Measurements from ENCODE around the gene CAPN9. TPM values are rescaled to one million over a fixed set of nuclear protein-coding genes. Genes with fewer than 3 reads are reported as not detected.

CAPN9 gene
- total and polyA plus RNA-seq, 4 donors, result not detected

DNA sequence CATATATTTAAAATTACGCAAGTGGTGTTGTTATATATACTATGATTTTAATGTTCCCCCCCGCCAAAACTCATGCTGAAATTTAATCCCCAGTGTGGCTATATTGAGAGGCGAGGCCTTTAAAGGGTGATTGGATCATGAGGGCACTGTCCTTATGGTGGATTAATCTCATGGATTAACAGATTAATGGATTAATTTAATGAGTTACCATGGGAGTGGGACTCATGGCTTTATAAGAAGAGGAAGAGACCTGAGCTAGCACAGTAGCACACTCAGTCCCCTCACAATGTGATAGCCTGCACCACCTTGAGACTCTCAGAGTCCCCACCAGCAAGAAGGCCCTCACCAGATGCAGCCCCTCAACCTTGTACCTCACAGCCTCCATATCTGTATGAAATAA, 86.3 kb downstream of the CAPN9 start:
- Histone ChIP-seq H3K27ac (ENCODE audit: low read depth in 1 of 2, low read length in 2 of 2) (no peak overlapping the region), H3K4me3 (ENCODE audit: low read depth in 1 of 3, low read length in 3 of 3) (no peak overlapping the region), H3K27me3 (ENCODE audit: control insufficient read depth in 4 of 4, insufficient read depth in 4 of 4, low read length in 3 of 4) (no peaks in the 10 kb centered on the region), H3K4me1 (ENCODE audit: control insufficient read depth in 4 of 4, insufficient read depth in 4 of 4, low read length in 3 of 4) (no peaks in the 10 kb centered on the region), H3K9me3 (ENCODE audit: control insufficient read depth in 4 of 4, low read length in 3 of 4) (no peaks in the 10 kb centered on the region), H3K9ac (ENCODE audit: low read depth in 1 of 2, low read length in 2 of 2) (no peak overlapping the region), H3K36me3 (ENCODE audit: control insufficient read depth in 4 of 4, insufficient read depth in 3 of 4, low read depth in 1 of 4, low read length in 3 of 4) (peaks cover 0 to under 1% (median 0%) of the 10 kb centered on the region in 4 donors)
- 82% methylated on average over 3 of the region's 3 CpGs for WGBS
- no peak for DNase-seq (ENCODE audit: low spot score)
- TF ChIP-seq TAF1 (conservative IDR thresholded peaks at IDR 0.05), result no peak
- no peak for TF ChIP-seq HNF4A (conservative IDR thresholded peaks at IDR 0.05)
- TF ChIP-seq JUND (IDR thresholded peaks at IDR 0.05), result no peak
- TF ChIP-seq, protein P1, sequence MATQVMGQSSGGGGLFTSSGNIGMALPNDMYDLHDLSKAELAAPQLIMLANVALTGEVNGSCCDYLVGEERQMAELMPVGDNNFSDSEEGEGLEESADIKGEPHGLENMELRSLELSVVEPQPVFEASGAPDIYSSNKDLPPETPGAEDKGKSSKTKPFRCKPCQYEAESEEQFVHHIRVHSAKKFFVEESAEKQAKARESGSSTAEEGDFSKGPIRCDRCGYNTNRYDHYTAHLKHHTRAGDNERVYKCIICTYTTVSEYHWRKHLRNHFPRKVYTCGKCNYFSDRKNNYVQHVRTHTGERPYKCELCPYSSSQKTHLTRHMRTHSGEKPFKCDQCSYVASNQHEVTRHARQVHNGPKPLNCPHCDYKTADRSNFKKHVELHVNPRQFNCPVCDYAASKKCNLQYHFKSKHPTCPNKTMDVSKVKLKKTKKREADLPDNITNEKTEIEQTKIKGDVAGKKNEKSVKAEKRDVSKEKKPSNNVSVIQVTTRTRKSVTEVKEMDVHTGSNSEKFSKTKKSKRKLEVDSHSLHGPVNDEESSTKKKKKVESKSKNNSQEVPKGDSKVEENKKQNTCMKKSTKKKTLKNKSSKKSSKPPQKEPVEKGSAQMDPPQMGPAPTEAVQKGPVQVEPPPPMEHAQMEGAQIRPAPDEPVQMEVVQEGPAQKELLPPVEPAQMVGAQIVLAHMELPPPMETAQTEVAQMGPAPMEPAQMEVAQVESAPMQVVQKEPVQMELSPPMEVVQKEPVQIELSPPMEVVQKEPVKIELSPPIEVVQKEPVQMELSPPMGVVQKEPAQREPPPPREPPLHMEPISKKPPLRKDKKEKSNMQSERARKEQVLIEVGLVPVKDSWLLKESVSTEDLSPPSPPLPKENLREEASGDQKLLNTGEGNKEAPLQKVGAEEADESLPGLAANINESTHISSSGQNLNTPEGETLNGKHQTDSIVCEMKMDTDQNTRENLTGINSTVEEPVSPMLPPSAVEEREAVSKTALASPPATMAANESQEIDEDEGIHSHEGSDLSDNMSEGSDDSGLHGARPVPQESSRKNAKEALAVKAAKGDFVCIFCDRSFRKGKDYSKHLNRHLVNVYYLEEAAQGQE (IDR thresholded peaks at IDR 0.05), result no peak
- no peak for TF ChIP-seq YY1 (IDR thresholded peaks at IDR 0.05)
- TF ChIP-seq MAX (IDR thresholded peaks at IDR 0.05), result no peak
- TF ChIP-seq, protein P2, sequence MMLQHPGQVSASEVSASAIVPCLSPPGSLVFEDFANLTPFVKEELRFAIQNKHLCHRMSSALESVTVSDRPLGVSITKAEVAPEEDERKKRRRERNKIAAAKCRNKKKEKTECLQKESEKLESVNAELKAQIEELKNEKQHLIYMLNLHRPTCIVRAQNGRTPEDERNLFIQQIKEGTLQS (IDR thresholded peaks at IDR 0.05), result no peak
- TF ChIP-seq RXRA (IDR thresholded peaks at IDR 0.05), result no peak
- no peak for TF ChIP-seq EGR1 (IDR thresholded peaks at IDR 0.05; ENCODE audit: low read depth in 2 of 2)
- no peak for TF ChIP-seq SP1 (IDR thresholded peaks at IDR 0.05)
- TF ChIP-seq FOXA2 (IDR thresholded peaks at IDR 0.05), result no peak
- no peak for TF ChIP-seq NR2F2 (IDR thresholded peaks at IDR 0.05)
- TF ChIP-seq GABPA (IDR thresholded peaks at IDR 0.05 in 1 of 2, conservative IDR thresholded peaks at IDR 0.05 in 1 of 2), result no peak
- no peak for TF ChIP-seq RAD21 (IDR thresholded peaks at IDR 0.05)
- TF ChIP-seq CTCF (IDR thresholded peaks at IDR 0.05; ENCODE audit: low read depth, low read length, missing input control), result no peak

DNA sequence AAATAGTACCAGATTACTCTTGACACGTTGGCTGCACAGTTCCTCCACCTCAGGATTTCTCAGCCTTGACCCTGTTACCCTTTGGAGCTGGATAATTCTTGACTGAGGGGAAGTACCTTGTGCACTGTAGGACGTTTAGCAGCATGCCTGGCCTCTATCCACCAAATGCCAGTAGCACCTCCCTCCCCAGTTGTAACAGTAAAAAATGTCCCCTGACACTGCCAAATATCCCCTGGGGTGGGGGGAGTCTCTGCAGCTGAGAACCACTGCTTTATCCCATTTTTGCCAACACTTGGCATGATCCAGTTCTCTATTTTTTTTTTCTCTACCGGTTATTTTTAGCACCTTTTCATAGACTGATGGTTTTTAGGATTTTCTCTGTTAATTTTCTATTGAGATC, 87.1 kb downstream of the CAPN9 start:
- H3K27ac ChIP-seq (ENCODE audit: low read depth in 1 of 2, low read length in 2 of 2), result no peak overlapping the region
- no peaks in the 10 kb centered on the region for H3K9me3 ChIP-seq (ENCODE audit: control insufficient read depth in 4 of 4, low read length in 3 of 4)
- H3K4me3 ChIP-seq (ENCODE audit: low read depth in 1 of 3, low read length in 3 of 3), result no peak overlapping the region
- H3K9ac ChIP-seq (ENCODE audit: low read depth in 1 of 2, low read length in 2 of 2), result no peak overlapping the region
- no peaks in the 10 kb centered on the region for H3K4me1 ChIP-seq (ENCODE audit: control insufficient read depth in 4 of 4, insufficient read depth in 4 of 4, low read length in 3 of 4)
- TF ChIP-seq GABPA (IDR thresholded peaks at IDR 0.05 in 1 of 2, conservative IDR thresholded peaks at IDR 0.05 in 1 of 2) (no peak), NR2F2 (IDR thresholded peaks at IDR 0.05) (no peak), RAD21 (IDR thresholded peaks at IDR 0.05) (no peak), FOXA2 (IDR thresholded peaks at IDR 0.05) (no peak), FOXA1 (IDR thresholded peaks at IDR 0.05) (no peak), SP1 (IDR thresholded peaks at IDR 0.05) (no peak)
- TF ChIP-seq, protein P1 (IDR thresholded peaks at IDR 0.05), result no peak
- TF ChIP-seq, protein P2 (IDR thresholded peaks at IDR 0.05), result no peak
- H3K27me3 ChIP-seq (ENCODE audit: control insufficient read depth in 4 of 4, insufficient read depth in 4 of 4, low read length in 3 of 4), result no peaks in the 10 kb centered on the region
- no peak for DNase-seq (ENCODE audit: low spot score)
- WGBS, result 50% methylated on average over 3 of the region's 3 CpGs
- peaks cover 0 to 6% (median under 1%) of the 10 kb centered on the region in 4 donors for H3K36me3 ChIP-seq (ENCODE audit: control insufficient read depth in 4 of 4, insufficient read depth in 3 of 4, low read depth in 1 of 4, low read length in 3 of 4)

All from liver (tissue), 9 donors.